Activated B cell treated with CpG ODN at 0.5 μM for 24 hours (primary cell): ENCODE data around the gene ALKBH5. TPM values are rescaled to one million over a fixed set of nuclear protein-coding genes. Genes with fewer than 3 reads are reported as not detected.

Source experiments
- ATAC-seq: fragments of 200-7000 bp; cut with Tn5 transposase; one replicate; pipeline ENCODE4 v1.10.0; 2021; ENCODE audit warnings: low read depth, mild to moderate bottlenecking, moderate library complexity
- CTCF ChIA-PET: fragments of 350-600 bp; sonication (Branson Sonifier 250); formaldehyde crosslinking; loops from one replicate; lab custom pipeline; 2021; ENCODE audit warnings: antibody characterized with exemption; lab: Charles Lee
- POLR2A ChIA-PET: fragments of 350-600 bp; sonication (Branson Sonifier 250); formaldehyde crosslinking; loops from one replicate; lab custom pipeline; 2021; ENCODE audit warnings: antibody characterized with exemption; lab: Charles Lee
- DNase-seq: peaks from one replicate; pipeline ENCODE4 v3.0.0; 2022
- H3K27ac Mint-ChIP-seq: one replicate; pipeline ENCODE4 v1.8.0; 2020; ENCODE audit warnings: mixed read lengths
- H3K27me3 Mint-ChIP-seq: one replicate; pipeline ENCODE4 v1.8.0; 2021; ENCODE audit warnings: mixed read lengths
- H3K36me3 Mint-ChIP-seq: one replicate; pipeline ENCODE4 v1.8.0; 2021; ENCODE audit warnings: low read depth, mixed read lengths
- H3K4me1 Mint-ChIP-seq: one replicate; pipeline ENCODE4 v1.8.0; 2021; ENCODE audit warnings: mixed read lengths
- H3K4me3 Mint-ChIP-seq: one replicate; pipeline ENCODE4 v1.8.0; 2020; ENCODE audit warnings: mild to moderate bottlenecking, mixed read lengths
- H3K9me3 Mint-ChIP-seq: one replicate; pipeline ENCODE4 v1.8.0; 2020; ENCODE audit warnings: mixed read lengths
- intact Hi-C: fragments of 100-400 bp; cut with micrococcal nuclease; formaldehyde crosslinking; loops from one replicate; pipeline ENCODE4 v1.15.1; 2024
- total RNA-seq: library from RNA; stranded (reverse); gene quantifications from 2 replicates; pipeline ENCODE4 v1.2.3, GENCODE V29; 2022
- TF ChIP-seq, protein P1 (sequence below): fragments of 200-600 bp; IDR thresholded peaks from one replicate; pipeline ENCODE4 v1.8.0; 2022; ENCODE audit warnings: antibody characterized with exemption, mild to moderate bottlenecking

ALKBH5 gene
- total RNA-seq, 1 donor from 2014 or later: 74.6 TPM

DNA sequence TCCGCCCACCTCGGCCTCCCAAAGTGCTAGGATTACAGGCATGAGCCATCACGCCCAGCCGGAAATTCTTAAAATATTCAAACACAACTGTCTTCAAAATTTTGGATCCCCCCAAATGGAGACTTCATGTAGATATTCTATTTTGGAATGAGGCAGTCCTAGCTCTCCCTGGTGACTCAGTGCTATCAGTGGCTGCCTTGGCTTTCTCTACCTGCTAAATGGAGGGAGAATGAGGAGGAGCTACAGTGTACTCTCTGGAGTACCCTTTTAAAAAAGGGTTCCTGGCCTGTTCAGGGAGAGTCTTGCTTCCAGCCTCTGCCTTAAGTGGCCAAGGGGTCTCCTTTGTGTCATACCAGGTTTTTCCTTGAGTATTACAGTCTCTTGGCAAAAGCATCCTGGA is 10.8 kb downstream of the ALKBH5 start:
- ChIA-PET CTCF (no interaction called here), POLR2A (interaction anchor here (3.9 kb wide), 1 partner anchor 10 kb away, joined by 29 read pairs; the partner anchor contains the start of gene ALKBH5)
- TF ChIP-seq, protein P1, sequence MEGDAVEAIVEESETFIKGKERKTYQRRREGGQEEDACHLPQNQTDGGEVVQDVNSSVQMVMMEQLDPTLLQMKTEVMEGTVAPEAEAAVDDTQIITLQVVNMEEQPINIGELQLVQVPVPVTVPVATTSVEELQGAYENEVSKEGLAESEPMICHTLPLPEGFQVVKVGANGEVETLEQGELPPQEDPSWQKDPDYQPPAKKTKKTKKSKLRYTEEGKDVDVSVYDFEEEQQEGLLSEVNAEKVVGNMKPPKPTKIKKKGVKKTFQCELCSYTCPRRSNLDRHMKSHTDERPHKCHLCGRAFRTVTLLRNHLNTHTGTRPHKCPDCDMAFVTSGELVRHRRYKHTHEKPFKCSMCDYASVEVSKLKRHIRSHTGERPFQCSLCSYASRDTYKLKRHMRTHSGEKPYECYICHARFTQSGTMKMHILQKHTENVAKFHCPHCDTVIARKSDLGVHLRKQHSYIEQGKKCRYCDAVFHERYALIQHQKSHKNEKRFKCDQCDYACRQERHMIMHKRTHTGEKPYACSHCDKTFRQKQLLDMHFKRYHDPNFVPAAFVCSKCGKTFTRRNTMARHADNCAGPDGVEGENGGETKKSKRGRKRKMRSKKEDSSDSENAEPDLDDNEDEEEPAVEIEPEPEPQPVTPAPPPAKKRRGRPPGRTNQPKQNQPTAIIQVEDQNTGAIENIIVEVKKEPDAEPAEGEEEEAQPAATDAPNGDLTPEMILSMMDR: no peak
- no peaks in the 10 kb centered on the region for H3K9me3 Mint-ChIP-seq
- no peak overlapping the region for H3K27ac Mint-ChIP-seq
- no peaks in the 10 kb centered on the region for H3K27me3 Mint-ChIP-seq
- intact Hi-C loops: no loop called here
- H3K4me3 Mint-ChIP-seq: no peak overlapping the region
- DNase-seq: no peak
- H3K36me3 Mint-ChIP-seq: peaks cover 73% of the 10 kb centered on the region
- H3K4me1 Mint-ChIP-seq: peaks cover 37% of the 10 kb centered on the region
- ATAC-seq: no peak

DNA sequence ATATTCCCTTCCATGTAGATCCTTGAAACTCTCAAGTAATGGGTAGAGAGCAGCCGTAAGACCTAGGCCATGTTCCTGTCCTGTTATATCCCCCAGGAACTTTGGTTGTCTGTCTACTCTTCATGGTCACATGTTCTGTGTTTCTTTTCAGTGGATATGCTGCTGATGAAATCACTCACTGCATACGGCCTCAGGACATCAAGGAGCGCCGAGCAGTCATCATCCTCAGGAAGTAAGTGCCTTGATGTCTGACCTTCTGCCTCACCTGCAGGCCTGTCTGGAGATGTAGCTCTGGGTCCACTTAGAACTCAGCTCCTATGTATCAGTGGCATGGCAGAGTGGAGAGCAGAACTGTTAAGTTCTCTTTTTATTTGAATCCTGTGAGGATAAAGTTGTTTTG is 11.2 kb downstream of the ALKBH5 start:
- Mint-ChIP-seq H3K27me3 (no peaks in the 10 kb centered on the region), H3K9me3 (no peaks in the 10 kb centered on the region), H3K27ac (no peak overlapping the region), H3K36me3 (peaks cover 70% of the 10 kb centered on the region), H3K4me3 (no peak overlapping the region), H3K4me1 (peaks cover 33% of the 10 kb centered on the region)
- ChIA-PET POLR2A (interaction anchor here (3.9 kb wide), 1 partner anchor 11 kb away, joined by 29 read pairs; the partner anchor contains the start of gene ALKBH5), CTCF (no interaction called here)
- DNase-seq (no peak), ATAC-seq (no peak)
- TF ChIP-seq, protein P1: no peak
- intact Hi-C loops: no loop called here

DNA sequence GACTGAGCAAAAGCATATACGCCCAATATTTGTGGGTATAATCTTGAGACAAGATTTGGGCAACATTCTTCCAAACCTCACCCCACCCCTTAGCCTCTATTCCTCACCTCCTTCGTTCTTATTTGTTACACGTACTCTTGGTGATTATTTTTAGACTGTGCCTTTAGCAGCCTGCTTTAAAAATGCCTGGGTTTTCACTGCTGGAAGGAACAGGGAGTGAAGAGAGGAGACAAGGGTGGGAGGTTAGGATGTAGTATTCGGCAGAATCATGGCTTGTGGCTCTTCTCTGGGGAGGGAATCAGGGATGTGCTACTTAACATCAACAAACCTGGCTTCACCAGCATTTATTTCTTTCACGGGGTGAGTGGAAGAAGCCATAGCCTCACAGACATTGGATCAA is 11.6 kb downstream of the ALKBH5 start:
- TF ChIP-seq, protein P1: no peak
- Mint-ChIP-seq H3K27ac (no peak overlapping the region), H3K4me3 (no peak overlapping the region), H3K36me3 (peaks cover 70% of the 10 kb centered on the region), H3K4me1 (peaks cover 30% of the 10 kb centered on the region), H3K9me3 (no peaks in the 10 kb centered on the region), H3K27me3 (no peaks in the 10 kb centered on the region)
- CTCF ChIA-PET: no interaction called here
- no peak for DNase-seq
- no peak for ATAC-seq
- intact Hi-C loops: no loop called here
- POLR2A ChIA-PET: interaction anchor here (3.9 kb wide), 1 partner anchor 11 kb away, joined by 29 read pairs; the partner anchor contains the start of gene ALKBH5

DNA sequence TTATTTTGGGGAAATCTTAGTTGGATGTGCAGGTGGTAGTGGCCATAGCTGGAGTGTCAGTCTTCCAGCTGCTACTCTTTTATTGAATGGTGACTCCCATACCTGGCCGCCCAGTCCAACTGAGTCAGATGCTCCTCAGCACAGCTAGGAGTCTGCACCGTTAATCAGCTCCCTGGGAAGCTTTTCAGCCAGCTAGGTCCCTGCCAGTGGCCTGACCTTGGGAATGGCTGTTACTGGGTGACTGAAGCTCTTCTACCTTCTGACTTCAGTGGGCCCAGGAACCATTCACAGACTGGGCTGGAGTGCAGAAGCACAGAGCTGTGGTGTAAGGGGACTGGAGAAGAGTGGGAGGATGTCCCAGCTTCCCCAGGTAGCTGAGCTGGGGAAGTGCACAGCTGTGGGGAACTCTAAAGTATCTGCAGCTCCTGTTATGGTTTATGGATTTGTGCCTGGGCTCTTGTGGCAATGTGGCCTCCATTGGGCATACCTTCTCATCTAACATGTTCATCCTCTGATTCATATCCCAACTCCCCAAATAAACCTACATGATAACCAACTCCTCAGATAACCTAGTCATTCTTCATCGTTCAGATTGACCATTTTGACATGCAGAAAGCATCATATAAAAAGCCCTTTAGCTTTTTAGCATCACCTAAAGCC is 14.0 kb downstream of the ALKBH5 start:
- ATAC-seq: no peak
- Mint-ChIP-seq H3K27ac (no peak overlapping the region), H3K4me1 (peaks cover 19% of the 10 kb centered on the region), H3K27me3 (no peaks in the 10 kb centered on the region), H3K4me3 (no peak overlapping the region), H3K36me3 (peaks cover 74% of the 10 kb centered on the region), H3K9me3 (no peaks in the 10 kb centered on the region)
- TF ChIP-seq, protein P1: no peak
- DNase-seq: no peak
- ChIA-PET POLR2A (no interaction called here), CTCF (interaction anchor here (1.1 kb wide), 1 partner anchor 20 kb away, joined by 4 read pairs; no protein-coding TSS in a partner anchor)
- intact Hi-C loops: no loop called here

DNA sequence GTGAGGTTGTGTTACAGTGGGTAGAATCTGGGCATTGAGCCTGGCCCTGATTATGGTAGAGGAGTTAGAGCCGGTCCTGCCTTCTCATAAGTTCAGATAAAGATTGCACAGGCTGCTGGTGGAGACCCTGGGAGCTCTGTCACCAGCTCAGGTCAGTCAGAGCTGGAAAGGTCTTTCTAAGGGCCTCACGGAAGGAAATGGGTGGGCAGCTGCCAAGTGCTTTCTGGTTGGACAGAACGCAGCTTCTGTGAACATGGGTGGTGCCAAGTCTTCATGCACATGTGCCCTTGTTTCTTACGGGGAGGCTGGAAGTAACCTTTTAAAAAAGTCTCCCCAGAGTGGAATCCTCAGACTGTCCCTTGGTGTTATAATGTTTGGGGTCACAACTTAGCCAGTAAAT is 14.9 kb downstream of the ALKBH5 start:
- ATAC-seq (no peak), DNase-seq (no peak)
- Mint-ChIP-seq H3K9me3 (no peaks in the 10 kb centered on the region), H3K4me3 (no peak overlapping the region), H3K4me1 (peaks cover 16% of the 10 kb centered on the region), H3K36me3 (peaks cover 78% of the 10 kb centered on the region), H3K27ac (no peak overlapping the region), H3K27me3 (no peaks in the 10 kb centered on the region)
- TF ChIP-seq, protein P1: no peak
- POLR2A ChIA-PET: no interaction called here
- CTCF ChIA-PET: interaction anchor here (1.1 kb wide), 1 partner anchor 19 kb away, joined by 4 read pairs; no protein-coding TSS in a partner anchor
- intact Hi-C loops: no loop called here
